ENCODE data around the gene MDGA2. TPM values are rescaled to one million over a fixed set of nuclear protein-coding genes. Genes with fewer than 3 reads are reported as not detected.
"Not testable (repeated sequence)": the region's sequence is repeated elsewhere in the genome, so short reads cannot be mapped to it uniquely, and the experiment has no call there.

The MDGA2 gene
- total RNA-seq, 1 donor from 2014 or later, result not detected

DNA sequence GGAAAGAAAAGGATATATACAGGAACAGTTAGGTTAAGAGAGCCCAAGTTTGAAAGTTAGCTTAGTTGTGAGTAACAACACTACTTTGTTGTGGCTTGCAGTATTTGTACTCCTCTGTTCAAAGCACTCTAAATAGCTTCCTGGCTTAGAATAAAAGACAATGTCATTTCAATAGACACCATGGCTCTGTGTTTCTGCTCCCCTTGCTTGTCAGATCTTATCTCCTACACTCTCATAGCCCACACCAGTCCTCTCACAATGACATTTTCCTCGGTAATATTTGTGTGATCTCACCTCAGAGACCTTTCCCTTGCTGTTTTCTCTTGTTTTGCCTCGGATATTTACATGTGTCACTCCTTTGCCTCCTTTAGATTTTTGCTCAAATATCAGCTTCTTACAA, 418.4 kb downstream of the MDGA2 start:
- H3K4me1 Mint-ChIP-seq, result no peaks in the 10 kb centered on the region
- H3K27me3 Mint-ChIP-seq, result no peaks in the 10 kb centered on the region
- intact Hi-C loops (cut with micrococcal nuclease), result no loop called here
- TF ChIP-seq, protein P1, sequence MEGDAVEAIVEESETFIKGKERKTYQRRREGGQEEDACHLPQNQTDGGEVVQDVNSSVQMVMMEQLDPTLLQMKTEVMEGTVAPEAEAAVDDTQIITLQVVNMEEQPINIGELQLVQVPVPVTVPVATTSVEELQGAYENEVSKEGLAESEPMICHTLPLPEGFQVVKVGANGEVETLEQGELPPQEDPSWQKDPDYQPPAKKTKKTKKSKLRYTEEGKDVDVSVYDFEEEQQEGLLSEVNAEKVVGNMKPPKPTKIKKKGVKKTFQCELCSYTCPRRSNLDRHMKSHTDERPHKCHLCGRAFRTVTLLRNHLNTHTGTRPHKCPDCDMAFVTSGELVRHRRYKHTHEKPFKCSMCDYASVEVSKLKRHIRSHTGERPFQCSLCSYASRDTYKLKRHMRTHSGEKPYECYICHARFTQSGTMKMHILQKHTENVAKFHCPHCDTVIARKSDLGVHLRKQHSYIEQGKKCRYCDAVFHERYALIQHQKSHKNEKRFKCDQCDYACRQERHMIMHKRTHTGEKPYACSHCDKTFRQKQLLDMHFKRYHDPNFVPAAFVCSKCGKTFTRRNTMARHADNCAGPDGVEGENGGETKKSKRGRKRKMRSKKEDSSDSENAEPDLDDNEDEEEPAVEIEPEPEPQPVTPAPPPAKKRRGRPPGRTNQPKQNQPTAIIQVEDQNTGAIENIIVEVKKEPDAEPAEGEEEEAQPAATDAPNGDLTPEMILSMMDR (IDR thresholded peaks at IDR 0.05), result no peak
- DNase-seq (no peak), ATAC-seq (ENCODE audit: low read depth) (no peak)
- ChIA-PET CTCF (no interaction called here), POLR2A (no interaction called here)
- no peak overlapping the region for H3K27ac Mint-ChIP-seq
- H3K36me3 Mint-ChIP-seq (ENCODE audit: low read depth), result no peaks in the 10 kb centered on the region
- H3K4me3 Mint-ChIP-seq, result no peak overlapping the region
- peaks cover 15% of the 10 kb centered on the region for H3K9me3 Mint-ChIP-seq

DNA sequence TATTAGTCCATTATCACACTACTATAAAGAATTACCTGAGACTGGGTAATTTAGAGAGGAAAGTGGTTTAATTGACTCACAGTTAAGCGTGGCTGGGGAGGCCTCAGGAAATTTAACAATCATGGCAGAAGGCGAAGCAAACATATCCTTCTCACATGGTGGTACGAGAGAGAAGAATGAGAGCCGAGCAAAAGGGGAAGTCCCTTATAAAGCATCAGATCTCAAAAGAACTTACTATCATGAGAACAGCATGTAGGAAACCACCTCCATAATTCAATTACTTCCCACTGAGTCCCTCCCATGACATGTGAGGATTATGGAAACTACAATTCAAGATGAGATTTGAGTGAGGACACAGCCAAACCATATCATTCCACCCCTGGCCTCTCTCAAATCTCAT, 422.6 kb downstream of the MDGA2 start:
- ATAC-seq (ENCODE audit: low read depth), result no peak
- Mint-ChIP-seq H3K9me3 (peaks cover 15% of the 10 kb centered on the region), H3K4me3 (no peak overlapping the region), H3K4me1 (no peaks in the 10 kb centered on the region), H3K36me3 (ENCODE audit: low read depth) (no peaks in the 10 kb centered on the region), H3K27me3 (no peaks in the 10 kb centered on the region), H3K27ac (no peak overlapping the region)
- TF ChIP-seq, protein P1 (IDR thresholded peaks at IDR 0.05), result no peak
- intact Hi-C loops (cut with micrococcal nuclease), result no loop called here
- no peak for DNase-seq
- CTCF ChIA-PET, result no interaction called here
- POLR2A ChIA-PET, result no interaction called here

DNA sequence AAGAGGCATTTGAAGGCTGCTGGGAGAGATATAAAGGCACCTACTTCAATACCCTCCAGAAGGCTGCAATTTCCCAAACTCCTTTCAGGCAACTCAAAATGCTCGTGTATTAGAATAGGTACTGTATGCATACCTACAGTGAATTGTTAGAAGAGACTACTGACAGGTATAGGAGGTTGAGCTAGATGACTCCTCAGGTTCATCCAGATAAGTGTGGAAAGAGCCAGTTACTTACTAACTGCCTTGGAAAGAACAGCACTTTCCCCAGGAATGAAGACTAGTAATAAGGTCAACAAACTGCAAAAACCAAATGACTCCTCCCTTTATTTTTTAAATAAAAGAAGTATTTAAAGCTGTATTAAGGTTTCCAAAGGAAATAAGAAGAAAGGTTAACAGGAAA, 429.0 kb downstream of the MDGA2 start:
- Mint-ChIP-seq H3K4me1 (no peaks in the 10 kb centered on the region), H3K4me3 (no peak overlapping the region), H3K36me3 (ENCODE audit: low read depth) (no peaks in the 10 kb centered on the region), H3K9me3 (no peaks in the 10 kb centered on the region), H3K27ac (no peak overlapping the region), H3K27me3 (no peaks in the 10 kb centered on the region)
- TF ChIP-seq, protein P1 (IDR thresholded peaks at IDR 0.05), result no peak
- intact Hi-C loops (cut with micrococcal nuclease), result no loop called here
- DNase-seq (no peak), ATAC-seq (ENCODE audit: low read depth) (no peak)
- POLR2A ChIA-PET, result no interaction called here
- CTCF ChIA-PET, result no interaction called here

DNA sequence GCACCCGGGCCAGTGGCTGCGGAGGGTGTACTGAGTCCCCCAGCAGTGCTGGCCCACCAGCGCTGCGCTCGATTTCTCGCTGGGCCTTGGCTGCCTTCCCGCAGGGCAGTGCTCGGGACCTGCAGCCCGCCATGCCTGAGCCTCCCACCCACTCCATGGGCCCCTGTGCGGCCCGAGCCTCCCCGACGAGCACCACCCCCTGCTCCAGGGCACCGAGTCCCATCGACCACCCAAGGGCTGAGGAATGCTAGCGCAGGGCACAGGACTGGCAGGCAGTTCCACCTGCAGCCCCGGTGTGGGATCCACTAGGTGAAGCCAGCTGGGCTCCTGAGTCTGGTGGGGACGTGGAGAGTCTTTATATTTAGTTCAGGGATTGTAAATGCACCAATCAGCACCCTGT, 432.8 kb downstream of the MDGA2 start:
- ATAC-seq (ENCODE audit: low read depth); DNase-seq; H3K9me3 Mint-ChIP-seq; intact Hi-C loops (cut with micrococcal nuclease); POLR2A ChIA-PET; H3K27me3 Mint-ChIP-seq; H3K4me3 Mint-ChIP-seq; CTCF ChIA-PET; H3K36me3 Mint-ChIP-seq (ENCODE audit: low read depth); H3K27ac Mint-ChIP-seq; H3K4me1 Mint-ChIP-seq: not testable (repeated sequence)

DNA sequence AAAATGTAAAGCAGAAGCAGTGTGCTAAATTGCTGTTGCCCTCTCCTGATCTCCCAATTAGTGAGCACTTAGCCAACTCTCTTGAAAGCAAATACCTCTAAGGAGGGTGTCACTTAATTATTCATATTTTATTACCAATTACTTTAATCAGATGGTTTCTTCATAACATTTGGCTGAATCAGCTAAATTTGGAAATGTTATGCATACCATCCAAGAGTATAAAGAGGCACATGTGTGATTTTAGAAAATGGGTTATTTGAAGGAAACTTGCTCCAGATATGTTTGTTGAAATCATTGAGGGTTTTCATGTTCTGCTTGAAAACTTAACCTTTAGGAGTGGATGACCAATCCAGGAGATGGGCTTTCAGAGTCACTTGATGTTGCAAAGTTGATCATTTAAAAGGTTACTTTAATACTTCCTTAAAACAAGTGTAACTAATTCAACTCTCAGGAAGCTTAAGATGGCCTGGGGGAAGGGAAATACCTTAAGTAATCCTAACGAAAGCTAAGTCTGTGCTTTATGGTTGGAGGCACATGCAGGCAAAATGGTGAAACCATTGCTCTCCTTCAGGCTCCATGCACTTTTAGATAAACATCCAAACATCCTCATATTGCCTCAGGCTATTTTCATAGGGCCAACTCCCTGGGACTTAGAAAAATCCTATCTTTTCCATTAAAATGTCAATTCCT, 434.5 kb downstream of the MDGA2 start:
- no peak for ATAC-seq (ENCODE audit: low read depth)
- H3K9me3 Mint-ChIP-seq, result no peaks in the 10 kb centered on the region
- POLR2A ChIA-PET, result no interaction called here

More for the DNA sequence above, 434.5 kb downstream of the MDGA2 start:
- no peak for DNase-seq
- no peaks in the 10 kb centered on the region for H3K4me1 Mint-ChIP-seq
- no peaks in the 10 kb centered on the region for H3K36me3 Mint-ChIP-seq (ENCODE audit: low read depth)
- TF ChIP-seq, protein P1 (IDR thresholded peaks at IDR 0.05), result no peak
- no peaks in the 10 kb centered on the region for H3K27me3 Mint-ChIP-seq
- CTCF ChIA-PET, result no interaction called here
- intact Hi-C loops (cut with micrococcal nuclease), result no loop called here
- no peak overlapping the region for H3K4me3 Mint-ChIP-seq
- H3K27ac Mint-ChIP-seq, result no peak overlapping the region

All from activated B cell treated with CpG ODN at 0.5 μM for 24 hours (primary cell).